K562 (cell line): ENCODE results near the gene FHIT.

Experiments used
- CREB1 ChIP-seq, 2 experiments: sonication (generic) in 1 of 2; formaldehyde crosslinking in 1 of 2; IDR thresholded peaks; 2 replicates each; pipeline versions ENCODE4 v1.6.1 to v1.8.0; 2012 to 2022; ENCODE audit warnings: inconsistent platforms in 1 of 2, mild to moderate bottlenecking in 1 of 2, missing genetic modification reagents in 1 of 2, moderate library complexity in 1 of 2
- EWSR1 ChIP-seq: fragments of 450-650 bp; IDR thresholded peaks from 2 replicates; pipeline ENCODE4 v1.6.1; 2018; ENCODE audit warnings: borderline replicate concordance, mild to moderate bottlenecking, low read depth, moderate library complexity; ENCODE audit not compliant: partially characterized antibody
- FOS ChIP-seq: IDR thresholded peaks from 3 replicates; pipeline ENCODE4 v1.6.1; 2011; ENCODE audit not compliant: insufficient read length; ENCODE audit errors: extremely low read depth
- KAT2B ChIP-seq: IDR thresholded peaks from one replicate; pipeline ENCODE4 v1.6.1; 2012; ENCODE audit warnings: low read depth, mild to moderate bottlenecking, control low read depth, inconsistent platforms, low read length, moderate library complexity
- NR2C1 ChIP-seq, 2 experiments: fragments of 450-650 bp; IDR thresholded peaks; 2 replicates each; pipeline ENCODE4 v1.6.1; 2017; ENCODE audit warnings: mild to moderate bottlenecking in 2 of 2, antibody characterized with exemption in 1 of 2, inconsistent platforms in 1 of 2, missing compliant biosample characterization in 1 of 2, missing genetic modification characterization in 1 of 2
- PCBP1 ChIP-seq: fragments of 200-400 bp; formaldehyde crosslinking; IDR thresholded peaks from 2 replicates; pipeline ENCODE4 v1.6.1; 2018; ENCODE audit warnings: mild to moderate bottlenecking, low read depth, low read length; ENCODE audit not compliant: poor library complexity, severe bottlenecking
- POLR2AphosphoS5 ChIP-seq: IDR thresholded peaks from 2 replicates; pipeline ENCODE4 v1.6.1; 2011; ENCODE audit warnings: mild to moderate bottlenecking, low read depth, low read length, moderate library complexity; ENCODE audit not compliant: control insufficient read depth, insufficient read depth
- RAD51 ChIP-seq: fragments of 450-650 bp; IDR thresholded peaks from 2 replicates; pipeline ENCODE4 v1.7.1; 2016; ENCODE audit warnings: low read depth, mild to moderate bottlenecking, borderline replicate concordance
- SAFB ChIP-seq: fragments of 200-400 bp; formaldehyde crosslinking; IDR thresholded peaks from 2 replicates; pipeline ENCODE4 v1.6.1; 2017; ENCODE audit warnings: low read depth, low read length, borderline replicate concordance
- YBX1 ChIP-seq: fragments of 450-650 bp; IDR thresholded peaks from 2 replicates; pipeline ENCODE4 v1.7.1; 2016; ENCODE audit warnings: mild to moderate bottlenecking
- ZNF24 ChIP-seq: fragments of 450-650 bp; IDR thresholded peaks from 2 replicates; pipeline ENCODE4 v1.6.1; 2016
- TF ChIP-seq, protein P1 (sequence below), 2 experiments: fragments of 450-650 bp; formaldehyde crosslinking in 1 of 2; IDR thresholded peaks; 2 replicates each; pipeline versions ENCODE4 v1.4.0 to v1.6.1; 2014 to 2020; ENCODE audit warnings: mild to moderate bottlenecking in 2 of 2, borderline replicate concordance in 1 of 2, low read depth in 1 of 2

DNA sequence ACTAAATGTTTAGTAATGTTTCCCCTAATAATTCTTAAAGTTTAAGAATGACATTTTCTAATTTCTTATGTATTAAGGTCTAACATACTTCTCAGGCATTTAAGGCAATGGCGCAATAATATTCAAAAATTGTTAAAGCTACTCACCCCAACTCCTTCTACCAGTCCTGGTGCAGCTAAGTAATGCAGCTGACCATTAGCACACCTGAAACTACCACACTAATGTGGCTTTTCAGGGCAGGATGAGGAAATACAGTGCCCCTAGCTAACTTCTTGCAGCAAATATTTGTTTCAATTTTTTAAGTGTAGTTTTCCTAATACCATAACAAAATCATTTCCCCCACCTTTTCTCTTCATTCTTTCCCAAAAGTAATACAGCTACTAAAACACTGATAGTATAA lies 827.7 kb downstream of the FHIT start:
- TF ChIP-seq, protein P1, sequence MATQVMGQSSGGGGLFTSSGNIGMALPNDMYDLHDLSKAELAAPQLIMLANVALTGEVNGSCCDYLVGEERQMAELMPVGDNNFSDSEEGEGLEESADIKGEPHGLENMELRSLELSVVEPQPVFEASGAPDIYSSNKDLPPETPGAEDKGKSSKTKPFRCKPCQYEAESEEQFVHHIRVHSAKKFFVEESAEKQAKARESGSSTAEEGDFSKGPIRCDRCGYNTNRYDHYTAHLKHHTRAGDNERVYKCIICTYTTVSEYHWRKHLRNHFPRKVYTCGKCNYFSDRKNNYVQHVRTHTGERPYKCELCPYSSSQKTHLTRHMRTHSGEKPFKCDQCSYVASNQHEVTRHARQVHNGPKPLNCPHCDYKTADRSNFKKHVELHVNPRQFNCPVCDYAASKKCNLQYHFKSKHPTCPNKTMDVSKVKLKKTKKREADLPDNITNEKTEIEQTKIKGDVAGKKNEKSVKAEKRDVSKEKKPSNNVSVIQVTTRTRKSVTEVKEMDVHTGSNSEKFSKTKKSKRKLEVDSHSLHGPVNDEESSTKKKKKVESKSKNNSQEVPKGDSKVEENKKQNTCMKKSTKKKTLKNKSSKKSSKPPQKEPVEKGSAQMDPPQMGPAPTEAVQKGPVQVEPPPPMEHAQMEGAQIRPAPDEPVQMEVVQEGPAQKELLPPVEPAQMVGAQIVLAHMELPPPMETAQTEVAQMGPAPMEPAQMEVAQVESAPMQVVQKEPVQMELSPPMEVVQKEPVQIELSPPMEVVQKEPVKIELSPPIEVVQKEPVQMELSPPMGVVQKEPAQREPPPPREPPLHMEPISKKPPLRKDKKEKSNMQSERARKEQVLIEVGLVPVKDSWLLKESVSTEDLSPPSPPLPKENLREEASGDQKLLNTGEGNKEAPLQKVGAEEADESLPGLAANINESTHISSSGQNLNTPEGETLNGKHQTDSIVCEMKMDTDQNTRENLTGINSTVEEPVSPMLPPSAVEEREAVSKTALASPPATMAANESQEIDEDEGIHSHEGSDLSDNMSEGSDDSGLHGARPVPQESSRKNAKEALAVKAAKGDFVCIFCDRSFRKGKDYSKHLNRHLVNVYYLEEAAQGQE (IDR thresholded peaks at IDR 0.05; ENCODE audit: borderline replicate concordance): no peak
- TF ChIP-seq, protein P1 (CRISPR knock-in tag; IDR thresholded peaks at IDR 0.05; ENCODE audit: low read depth): no peak
- TF ChIP-seq POLR2AphosphoS5: no peak
- no peak for TF ChIP-seq ZNF24
- TF ChIP-seq KAT2B: no peak
- no peak for TF ChIP-seq PCBP1
- no peak for TF ChIP-seq EWSR1
- no peak for TF ChIP-seq FOS
- TF ChIP-seq SAFB: no peak
- no peak for TF ChIP-seq RAD51
- TF ChIP-seq NR2C1 (IDR thresholded peaks at IDR 0.05): no peak
- TF ChIP-seq NR2C1 (tag; IDR thresholded peaks at IDR 0.05): no peak
- TF ChIP-seq CREB1 (IDR thresholded peaks at IDR 0.05): no peak
- TF ChIP-seq CREB1 (CRISPR knock-in tag; IDR thresholded peaks at IDR 0.05): no peak
- no peak for TF ChIP-seq YBX1
